Measurements from ENCODE around the gene LCLAT1.

LCLAT1 gene

DNA sequence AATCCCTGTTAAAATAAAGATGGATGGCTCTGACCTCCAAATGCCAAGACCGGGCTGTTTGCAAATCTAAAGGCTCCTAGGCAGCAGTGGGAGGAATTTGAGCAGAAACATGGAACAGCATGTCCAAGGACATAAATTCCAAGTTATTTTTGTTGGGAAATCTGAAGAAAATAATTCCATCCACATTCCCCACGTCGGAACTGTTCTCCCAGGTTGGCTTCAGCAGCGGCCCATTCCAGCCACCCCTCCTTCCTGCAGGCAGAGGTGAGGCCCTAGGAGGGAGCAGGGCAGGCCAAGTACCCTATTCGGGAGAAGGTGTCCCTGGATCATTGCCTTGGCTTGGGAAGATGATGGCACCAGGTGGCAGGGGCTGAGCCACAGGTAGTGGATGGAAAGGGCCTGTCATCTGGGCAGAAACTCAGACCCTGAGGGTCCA is 243.1 kb downstream of the LCLAT1 start:
- no peaks in the 10 kb centered on the region for H3K9me3 ChIP-seq (ENCODE audit: control insufficient read depth, insufficient read depth, low read length)
- H3K9me2 ChIP-seq (replicated peaks; ENCODE audit: control insufficient read depth, low read length) = no peaks in the 10 kb centered on the region
- H3K27ac ChIP-seq (ENCODE audit: low read depth, low read length) = no peak overlapping the region
- no peaks in the 10 kb centered on the region for H3K36me3 ChIP-seq (ENCODE audit: control insufficient read depth, low read length)
- no peaks in the 10 kb centered on the region for H3F3A ChIP-seq (ENCODE audit: control insufficient read depth, insufficient read depth)
- no peaks in the 10 kb centered on the region for H3K4me1 ChIP-seq (ENCODE audit: control insufficient read depth, low read length)
- no peaks in the 10 kb centered on the region for H4K20me1 ChIP-seq (ENCODE audit: control insufficient read depth, insufficient read depth, low read depth, low read length)
- no peak overlapping the region for H3K4me3 ChIP-seq (ENCODE audit: low read length)
- H3K27me3 ChIP-seq (ENCODE audit: control insufficient read depth, low read length) = peaks cover 9% of the 10 kb centered on the region; the same call in 1 of the 2 replicates
- H3K79me2 ChIP-seq (ENCODE audit: control insufficient read depth, low read length) = no peaks in the 10 kb centered on the region
- no peak overlapping the region for H3K4me2 ChIP-seq (ENCODE audit: low read length)
- TF ChIP-seq EZH2phosphoT487 (IDR thresholded peaks at IDR 0.05; ENCODE audit: borderline replicate concordance, low read length) (no peak), CTCF (IDR thresholded peaks at IDR 0.05; ENCODE audit: low read depth, low read length, poor library complexity, severe bottlenecking) (no peak)

DNA sequence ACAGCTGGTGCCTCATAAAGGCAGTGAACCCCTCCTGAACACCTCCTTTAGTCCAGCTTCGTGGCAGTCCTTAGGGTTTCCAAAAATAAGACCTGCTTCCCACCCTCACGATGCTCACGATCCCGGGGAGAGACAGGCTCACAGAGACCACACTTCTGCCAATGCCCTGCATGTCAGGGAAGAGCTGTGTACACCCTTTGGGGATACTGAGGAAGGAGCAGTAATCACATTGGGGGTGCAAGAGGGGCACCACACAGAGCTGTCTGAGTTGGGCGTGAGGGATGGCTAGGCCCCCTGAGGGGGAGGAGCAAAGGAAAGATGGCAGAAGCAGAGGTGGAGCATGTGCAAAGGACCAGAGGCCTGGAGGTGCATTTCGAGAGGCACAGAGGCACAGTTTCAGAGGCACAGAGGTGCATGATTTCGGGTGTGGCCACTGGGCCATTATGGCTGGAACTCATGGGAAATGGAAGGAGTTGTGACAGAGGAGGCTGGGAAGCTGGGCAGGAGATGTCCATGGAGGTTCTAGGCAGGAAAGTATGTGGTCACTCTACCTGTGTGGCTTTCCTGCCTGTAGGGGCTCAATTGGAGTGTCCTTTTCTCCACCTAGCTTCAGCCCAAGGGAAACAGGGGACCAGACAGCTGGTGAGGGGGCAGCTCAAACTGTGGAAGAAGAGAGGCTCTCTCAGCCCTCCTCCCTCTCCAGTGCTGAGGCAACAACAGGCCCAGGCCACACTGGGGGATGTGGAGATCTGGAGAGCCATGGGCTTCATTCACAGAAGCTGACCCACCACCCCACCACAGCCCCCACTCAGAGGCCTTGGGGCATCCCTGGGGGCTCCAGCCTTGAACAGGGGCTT is 244.3 kb downstream of the LCLAT1 start:
- Histone ChIP-seq H3K4me1 (ENCODE audit: control insufficient read depth, low read length) (no peaks in the 10 kb centered on the region), H3K9me3 (ENCODE audit: control insufficient read depth, insufficient read depth, low read length) (no peaks in the 10 kb centered on the region), H3F3A (ENCODE audit: control insufficient read depth, insufficient read depth) (no peaks in the 10 kb centered on the region), H3K79me2 (ENCODE audit: control insufficient read depth, low read length) (no peaks in the 10 kb centered on the region), H3K36me3 (ENCODE audit: control insufficient read depth, low read length) (no peaks in the 10 kb centered on the region), H3K4me3 (ENCODE audit: low read length) (no peak overlapping the region), H3K4me2 (ENCODE audit: low read length) (no peak overlapping the region), H3K9me2 (replicated peaks; ENCODE audit: control insufficient read depth, low read length) (no peaks in the 10 kb centered on the region), H3K27ac (ENCODE audit: low read depth, low read length) (no peak overlapping the region), H3K27me3 (ENCODE audit: control insufficient read depth, low read length) (peaks cover 9% of the 10 kb centered on the region; the same call in 1 of the 2 replicates), H4K20me1 (ENCODE audit: control insufficient read depth, insufficient read depth, low read depth, low read length) (no peaks in the 10 kb centered on the region)
- no peak for TF ChIP-seq CTCF (IDR thresholded peaks at IDR 0.05; ENCODE audit: low read depth, low read length, poor library complexity, severe bottlenecking)
- no peak for TF ChIP-seq EZH2phosphoT487 (IDR thresholded peaks at IDR 0.05; ENCODE audit: borderline replicate concordance, low read length)

DNA sequence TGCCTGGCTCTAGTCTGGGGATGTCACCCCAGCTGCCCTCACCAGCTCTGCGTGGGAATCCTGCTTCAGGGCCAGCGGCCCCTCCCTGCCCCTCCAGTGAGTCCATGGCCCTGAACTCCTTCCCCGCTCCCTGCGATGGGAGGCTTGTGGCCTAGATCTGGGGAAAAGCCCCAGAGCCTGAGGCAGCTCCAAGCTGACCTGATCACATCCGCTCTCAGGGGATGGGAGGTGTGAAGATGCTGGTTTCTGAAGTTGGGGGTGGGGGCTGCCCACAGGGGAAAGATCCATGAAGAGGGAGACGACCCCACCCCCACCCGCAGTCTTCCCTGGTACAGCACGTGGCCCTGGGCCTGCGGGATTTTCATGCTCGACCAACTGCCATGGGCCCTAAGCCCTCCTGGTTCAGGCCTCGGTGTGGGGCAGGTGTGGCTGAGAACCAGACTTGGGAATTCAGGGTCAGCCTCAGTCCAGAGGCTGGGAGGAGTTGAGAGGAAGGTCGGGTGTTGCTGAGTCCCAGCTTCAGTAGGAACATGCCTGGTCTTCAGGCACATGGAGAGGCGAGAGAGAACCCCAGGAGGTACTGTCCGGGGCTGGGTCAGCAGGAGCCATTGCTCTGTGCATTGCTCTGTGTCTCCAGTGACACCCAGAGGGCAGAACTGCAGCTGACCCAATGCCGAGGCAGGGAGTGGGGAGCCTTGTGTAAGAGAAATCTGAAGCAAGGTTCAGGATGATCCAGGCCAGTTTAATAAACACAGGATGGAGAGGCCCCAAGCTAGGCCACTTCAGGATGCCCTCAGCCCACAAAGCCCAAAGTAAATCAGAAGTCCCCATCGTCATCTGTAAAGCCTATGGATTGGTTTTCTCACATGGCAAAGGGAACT is 245.1 kb downstream of the LCLAT1 start:
- H3F3A ChIP-seq (ENCODE audit: control insufficient read depth, insufficient read depth) = no peaks in the 10 kb centered on the region
- no peaks in the 10 kb centered on the region for H3K9me3 ChIP-seq (ENCODE audit: control insufficient read depth, insufficient read depth, low read length)
- peaks cover 9% of the 10 kb centered on the region; the same call in 1 of the 2 replicates for H3K27me3 ChIP-seq (ENCODE audit: control insufficient read depth, low read length)
- H3K9me2 ChIP-seq (replicated peaks; ENCODE audit: control insufficient read depth, low read length) = no peaks in the 10 kb centered on the region
- no peaks in the 10 kb centered on the region for H3K4me1 ChIP-seq (ENCODE audit: control insufficient read depth, low read length)
- no peak overlapping the region for H3K27ac ChIP-seq (ENCODE audit: low read depth, low read length)
- no peaks in the 10 kb centered on the region for H3K36me3 ChIP-seq (ENCODE audit: control insufficient read depth, low read length)
- H3K4me3 ChIP-seq (ENCODE audit: low read length) = no peak overlapping the region
- no peak overlapping the region for H3K4me2 ChIP-seq (ENCODE audit: low read length)
- H3K79me2 ChIP-seq (ENCODE audit: control insufficient read depth, low read length) = no peaks in the 10 kb centered on the region
- TF ChIP-seq EZH2phosphoT487 (IDR thresholded peaks at IDR 0.05; ENCODE audit: borderline replicate concordance, low read length) = no peak
- no peak for TF ChIP-seq CTCF (IDR thresholded peaks at IDR 0.05; ENCODE audit: low read depth, low read length, poor library complexity, severe bottlenecking)
- no peaks in the 10 kb centered on the region for H4K20me1 ChIP-seq (ENCODE audit: control insufficient read depth, insufficient read depth, low read depth, low read length)

Data from DOHH2 (cell line).